ENCODE measurements around the gene FAM72C.
"Not testable (repeated sequence)": the region's sequence is repeated elsewhere in the genome, so short reads cannot be mapped to it uniquely, and the experiment has no call there.

Gene FAM72C

GRCh38 chr1:143971924-143972700, at the start of gene FAM72C:
FAM72C (minus strand) TSS chr1:143971986; CDS start chr1:143971141, 845 bp downstream.
- not testable (repeated sequence) for DNase-seq

- DNase-seq, result not testable (repeated sequence)
Measured at GRCh38 chr1:144020001-144020738, 48.4 kb upstream of the FAM72C start.

DNA sequence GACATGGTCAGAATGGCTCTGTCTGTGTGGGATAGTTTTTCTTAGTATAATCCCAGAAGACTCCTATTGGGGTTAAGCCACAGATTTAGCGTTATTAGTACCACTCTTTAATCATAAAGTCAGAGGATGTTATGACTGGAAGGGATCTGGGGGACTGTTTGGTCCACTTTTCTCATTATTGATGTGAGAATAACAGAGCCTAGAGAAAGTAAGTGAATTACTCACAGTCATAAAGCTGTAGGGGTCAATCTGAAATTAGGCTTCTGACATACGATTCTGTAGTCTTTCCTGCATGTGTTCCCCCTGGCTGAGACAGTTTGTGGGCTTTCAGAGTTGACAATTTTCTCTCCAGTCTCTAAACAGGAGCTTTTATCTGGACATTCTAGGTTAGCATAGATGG, 47.3 kb upstream of the FAM72C start:
- DNase-seq, result not testable (repeated sequence)

DNA sequence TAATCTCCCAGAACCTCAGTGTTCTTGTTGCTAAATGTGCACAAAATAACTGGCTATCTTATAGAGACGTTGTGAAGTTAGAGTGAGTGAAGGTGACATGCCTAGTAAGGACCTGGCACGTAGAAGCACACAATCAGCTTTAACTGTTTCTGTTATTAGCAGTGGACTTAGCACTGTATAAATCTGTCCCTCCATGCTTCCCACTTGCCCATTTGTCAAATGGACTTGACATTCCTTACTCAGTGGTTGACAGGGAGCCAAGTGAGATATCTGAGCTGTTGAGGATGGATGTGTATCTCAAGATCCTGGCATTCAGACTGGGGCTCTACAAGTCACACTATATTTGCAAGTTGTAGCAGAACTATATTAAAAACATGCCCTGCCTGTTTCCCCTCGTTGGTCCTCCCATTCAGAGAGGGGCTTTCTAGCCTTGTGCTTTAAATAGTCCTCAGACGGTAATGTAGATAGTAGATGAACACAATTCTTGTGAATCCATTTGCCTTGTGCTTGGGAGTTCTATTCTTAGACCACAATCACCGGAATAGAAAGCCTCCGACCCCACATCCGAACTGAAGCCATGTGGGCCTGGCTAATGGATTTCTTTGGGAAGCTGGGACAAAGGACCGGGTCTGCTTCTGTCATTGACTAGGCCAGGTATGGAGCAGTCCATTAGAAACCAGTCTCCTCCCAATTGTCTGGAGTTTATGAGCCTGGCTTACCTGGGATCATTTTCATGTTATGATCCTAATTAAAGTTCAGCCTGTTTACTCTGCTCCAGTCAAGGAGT, 43.6 kb upstream of the FAM72C start:
- DNase-seq, result not testable (repeated sequence)

DNA sequence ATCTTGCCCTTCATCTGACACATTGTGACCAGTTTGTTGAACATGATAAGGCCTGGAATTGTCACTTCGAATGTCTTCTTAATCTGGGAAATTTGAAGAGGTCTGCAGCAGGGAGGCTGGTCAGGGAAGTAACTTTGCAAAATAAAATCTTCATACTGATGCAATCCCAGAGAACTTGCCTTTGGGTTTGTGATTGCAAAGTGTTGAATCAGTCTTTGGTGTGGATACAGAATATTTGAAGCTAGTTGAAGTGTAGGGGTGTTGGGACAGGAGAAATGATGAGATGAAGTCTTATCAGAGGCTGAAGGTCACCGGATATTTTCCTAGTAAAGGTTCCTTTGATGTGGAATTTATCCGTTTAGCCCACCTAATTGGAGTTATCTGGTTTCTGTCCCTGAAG, 42.7 kb upstream of the FAM72C start:
- DNase-seq, result not testable (repeated sequence)

- DNase-seq, result not testable (repeated sequence)
Measured at GRCh38 chr1:144014121-144014520, 42.3 kb upstream of the FAM72C start.

GRCh38 chr1:144012168-144012733, 40.5 kb upstream of the FAM72C start:
- not testable (repeated sequence) for DNase-seq

GRCh38 chr1:144009410-144009809, 37.6 kb upstream of the FAM72C start:
- not testable (repeated sequence) for DNase-seq

DNA sequence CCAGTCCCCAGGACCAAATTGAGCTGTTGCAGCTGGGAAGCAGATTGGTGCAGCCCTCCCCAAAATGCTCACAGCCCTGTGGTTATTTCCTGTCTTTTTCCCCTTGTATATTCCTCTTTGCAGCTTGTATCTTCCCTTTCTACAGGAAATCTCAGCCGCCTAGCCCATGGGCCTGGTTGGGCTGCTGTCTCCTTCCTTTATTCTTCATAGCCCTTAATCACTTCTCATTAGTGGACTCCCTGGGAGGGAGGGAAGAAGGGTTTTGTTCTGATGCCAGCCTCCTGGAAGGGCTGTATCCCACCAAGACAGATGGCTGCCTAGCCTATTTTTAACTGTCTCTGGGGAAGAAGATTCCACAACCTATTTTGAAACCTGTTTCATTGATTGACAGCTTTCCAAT, 32.5 kb upstream of the FAM72C start:
- DNase-seq, result not testable (repeated sequence)

DNA sequence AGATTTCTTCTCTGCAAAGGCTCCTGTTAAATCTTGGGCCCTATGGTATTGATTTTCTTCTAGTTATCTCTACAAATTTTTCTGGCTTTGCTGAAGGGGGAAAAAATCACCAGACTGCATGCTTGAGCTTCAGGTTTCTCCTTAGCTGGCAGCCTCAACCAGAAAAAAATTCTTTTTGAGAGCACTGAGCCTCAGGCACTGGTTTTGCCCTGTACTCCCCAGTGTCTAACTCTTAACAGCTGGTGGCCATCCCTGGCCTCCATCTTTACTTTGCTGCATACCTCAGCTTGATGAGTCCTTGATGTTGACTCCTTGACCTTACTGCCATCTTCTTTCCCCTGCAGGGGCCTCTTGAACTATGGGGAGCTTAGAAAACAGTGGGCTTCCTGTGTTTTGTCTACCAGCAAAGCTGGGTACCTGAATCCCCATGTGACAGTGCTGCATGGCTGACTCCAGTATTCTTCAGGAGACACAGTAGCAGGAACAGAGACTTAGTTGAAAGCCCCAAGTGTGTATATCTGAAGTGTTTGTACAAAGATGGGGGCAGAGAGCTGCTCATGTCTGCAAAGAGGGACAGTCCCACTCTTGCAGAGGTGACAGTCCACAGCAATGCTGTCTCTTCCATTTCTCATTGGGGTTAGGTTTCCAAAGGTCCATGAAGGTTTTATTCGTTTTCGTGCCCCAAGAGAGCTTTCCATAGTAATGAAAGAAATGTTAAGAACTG, 31.7 kb upstream of the FAM72C start:
- not testable (repeated sequence) for DNase-seq

DNA sequence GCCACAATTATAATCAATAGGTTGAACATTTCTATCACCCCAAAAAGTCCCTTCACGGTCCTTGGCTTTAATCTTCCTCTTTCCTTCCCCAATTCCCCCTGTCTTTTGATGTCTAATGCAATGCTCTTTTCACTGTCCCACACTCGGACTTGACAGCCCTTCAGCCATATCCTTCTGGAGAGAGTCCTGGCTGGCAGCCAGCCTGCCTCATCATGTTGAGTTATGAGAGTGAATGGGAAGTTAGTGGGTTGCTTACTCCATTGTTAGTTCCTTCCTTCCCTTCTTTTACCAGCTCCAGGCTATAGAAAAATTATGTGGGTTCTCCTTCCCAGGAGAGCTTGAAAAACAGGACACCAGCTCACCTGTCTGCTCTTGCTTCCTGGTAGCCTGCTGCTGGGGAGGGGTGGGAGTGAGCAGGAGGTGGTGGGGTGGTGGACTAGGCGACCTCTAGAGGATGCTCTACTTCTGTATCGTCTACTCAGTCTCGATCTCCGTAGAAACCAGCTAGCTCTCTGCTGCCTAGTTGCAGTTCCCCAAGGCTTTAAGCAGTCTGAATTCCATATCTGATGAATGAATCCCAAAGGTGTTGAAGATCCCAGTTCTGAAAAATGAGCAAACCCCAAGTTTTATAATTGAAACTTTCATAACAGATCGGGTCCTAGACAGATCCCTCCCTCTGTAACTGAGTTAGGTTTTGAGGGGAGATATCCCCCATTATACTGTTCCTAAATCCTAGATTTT, 30.5 kb upstream of the FAM72C start:
- DNase-seq, result not testable (repeated sequence)

DNA sequence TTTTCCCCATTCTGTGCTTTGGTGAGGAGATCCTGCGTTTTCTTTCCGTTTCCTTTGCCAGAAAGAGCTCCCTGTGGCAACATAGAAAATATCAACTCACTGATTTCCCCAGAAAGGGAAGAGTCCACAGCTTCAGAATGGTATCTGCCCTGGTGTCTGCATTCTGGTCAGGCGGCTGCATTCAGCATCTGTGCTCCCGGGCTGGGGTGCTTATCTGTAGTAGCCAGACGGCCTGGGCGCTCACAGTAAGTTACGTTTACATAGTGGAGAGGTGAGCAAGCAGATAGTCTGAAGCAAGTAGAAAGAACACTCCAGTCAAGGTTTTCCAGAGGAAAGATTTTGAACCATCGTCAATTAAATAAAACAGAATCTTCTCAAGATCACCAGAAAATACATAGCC, 29.3 kb upstream of the FAM72C start:
- not testable (repeated sequence) for DNase-seq

DNA sequence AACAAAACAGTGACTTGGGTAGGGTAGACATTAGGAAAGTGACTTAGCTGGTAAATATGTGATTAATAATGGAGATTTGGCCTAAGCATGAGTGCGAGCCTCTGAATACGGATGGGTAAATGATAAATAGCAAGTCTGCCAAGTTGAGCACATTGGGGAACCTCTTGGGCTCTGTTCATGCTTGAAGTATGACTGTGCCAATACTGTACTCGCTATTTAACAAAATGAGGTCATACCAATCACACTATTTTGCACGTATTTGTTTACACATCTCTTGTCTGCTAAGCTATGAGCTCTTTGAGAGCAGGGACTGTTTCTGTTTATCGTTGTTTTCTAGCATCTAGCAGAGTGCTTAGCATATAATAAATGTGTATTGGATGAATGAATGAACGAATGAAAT, 24.2 kb upstream of the FAM72C start:
- not testable (repeated sequence) for DNase-seq

DNA sequence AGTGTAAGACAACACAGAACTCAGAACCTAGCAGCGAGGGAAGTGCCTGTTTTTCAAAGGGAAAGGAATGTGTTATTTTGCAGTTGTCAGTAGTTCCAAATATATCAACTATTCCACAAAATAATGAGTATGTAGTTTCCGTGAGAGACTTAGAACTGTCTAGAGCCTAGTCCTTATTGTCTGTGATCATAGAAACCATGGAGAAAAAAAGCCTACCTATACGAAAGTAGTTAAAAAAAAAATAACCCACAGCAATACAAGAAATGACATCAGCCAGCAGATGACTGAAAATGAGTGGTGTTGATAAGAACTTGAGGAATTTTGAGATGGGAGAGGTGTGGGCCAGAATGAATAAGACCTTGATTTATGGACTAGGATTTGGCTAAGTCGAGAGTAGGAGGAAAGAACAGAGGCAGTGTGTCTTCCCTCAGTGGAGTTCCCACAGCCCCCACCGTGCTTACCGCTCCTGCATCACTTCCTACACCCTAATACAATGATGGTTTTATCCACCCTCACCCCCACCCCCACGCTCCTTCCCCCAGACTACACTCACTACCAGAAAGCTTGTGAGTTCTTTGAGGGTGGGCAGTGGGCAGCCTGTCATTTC, 21.6 kb upstream of the FAM72C start:
- not testable (repeated sequence) for DNase-seq

DNA sequence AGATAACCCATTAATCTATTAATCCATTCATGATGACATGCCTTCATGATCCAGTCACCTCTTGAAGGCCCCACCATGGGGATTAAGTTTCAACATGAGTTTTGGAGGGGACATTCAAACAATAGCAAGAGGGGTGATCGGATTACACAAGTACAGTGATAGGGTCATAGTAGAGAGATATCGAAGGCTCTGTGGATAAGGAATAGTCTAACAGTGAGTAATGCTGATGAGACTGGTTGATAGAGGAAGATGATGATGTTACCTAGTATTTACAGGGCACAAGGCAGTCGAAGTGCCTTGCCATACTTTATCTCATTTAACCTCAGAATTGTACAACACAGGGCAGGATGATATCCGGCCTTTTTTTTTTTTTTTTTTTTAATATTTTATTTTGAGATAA, 18.9 kb upstream of the FAM72C start:
- not testable (repeated sequence) for DNase-seq

DNA sequence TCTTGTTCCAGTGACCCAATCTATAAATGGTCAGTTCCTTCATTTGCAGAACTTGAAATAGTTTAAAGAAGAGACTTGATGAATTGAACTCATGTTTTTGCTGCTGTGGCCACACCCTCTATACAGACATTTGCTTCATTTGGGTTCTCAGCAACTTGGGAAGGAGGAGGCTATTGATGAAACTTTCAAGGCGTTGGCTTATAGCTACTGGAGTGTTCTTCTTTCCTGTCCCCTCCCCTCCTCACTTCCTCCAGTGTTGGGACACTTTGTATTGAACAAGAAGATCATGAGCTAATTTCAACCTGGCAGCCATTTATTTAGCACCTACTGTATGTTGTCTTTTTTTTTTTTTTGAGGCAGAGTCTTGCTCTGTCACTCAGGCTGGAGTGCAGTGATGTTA, 17.9 kb upstream of the FAM72C start:
- DNase-seq, result not testable (repeated sequence)

- not testable (repeated sequence) for DNase-seq
Measured at GRCh38 chr1:143989427-143989712, 17.6 kb upstream of the FAM72C start.

DNA sequence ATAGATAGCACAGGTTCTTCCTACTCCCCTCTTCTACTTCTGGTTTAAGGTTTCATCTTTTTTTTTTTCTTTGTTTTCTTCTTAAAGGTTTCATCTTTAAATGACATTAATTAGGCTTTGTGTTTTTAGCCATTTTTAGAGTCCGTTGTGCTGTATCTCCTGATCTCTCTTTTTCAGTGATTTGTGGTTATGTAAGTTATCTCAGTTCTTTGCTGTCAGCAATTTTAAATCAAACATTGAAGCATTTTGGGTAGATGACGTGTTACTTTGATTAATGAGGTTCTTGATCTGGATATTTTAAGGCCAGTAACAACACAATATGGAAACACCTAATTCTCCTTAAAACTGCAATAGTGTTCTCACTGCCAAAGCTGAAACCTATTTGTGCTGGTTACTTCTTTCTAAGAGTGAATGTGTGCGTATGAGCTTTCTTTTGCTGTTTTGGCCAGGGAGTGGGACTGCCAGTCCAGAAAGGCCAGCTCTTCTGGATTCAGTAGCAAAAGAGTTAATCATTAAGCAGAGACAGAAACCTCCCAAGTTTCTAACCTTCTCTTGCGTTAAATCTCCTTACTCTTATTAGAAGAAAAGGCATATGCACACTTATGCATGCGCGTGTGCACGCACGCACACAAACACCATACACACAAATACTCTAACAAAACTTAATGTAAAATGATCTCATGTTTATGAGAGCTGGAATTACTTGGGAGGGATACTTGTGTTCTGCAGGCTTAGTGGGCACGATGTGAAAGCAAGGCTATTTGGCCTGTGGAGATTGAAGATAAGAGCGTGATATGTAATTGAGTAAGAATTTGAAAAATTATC, 17.0 kb upstream of the FAM72C start:
- DNase-seq, result not testable (repeated sequence)

GRCh38 chr1:143987868-143988267, 16.1 kb upstream of the FAM72C start:
- not testable (repeated sequence) for DNase-seq
